Upper lobe of left lung (tissue), 6 donors: ENCODE data around the gene PP2D1. TPM values are rescaled to one million over a fixed set of nuclear protein-coding genes. Genes with fewer than 3 reads are reported as not detected.

ENCODE experiments used
- ATAC-seq, 2 donors: fragments of 200-7000 bp; cut with Tn5 transposase; one replicate each; pipeline ENCODE4 v1.9.1; 2022; ENCODE audit warnings: mild to moderate bottlenecking in 2 of 2, moderate library complexity in 2 of 2; ENCODE audit not compliant: low FRiP score in 2 of 2
- DNase-seq, 2 donors: peaks; one replicate each; pipeline ENCODE4 v3.0.0-alpha.2; 2019 to 2020
- H3K27ac ChIP-seq, 4 donors: fragments of 200-600 bp; sonication (generic); one replicate each; pipeline ENCODE4 v1.5.1; 2016 to 2019
- H3K27me3 ChIP-seq, 4 donors: fragments of 200-600 bp; sonication (generic); one replicate each; pipeline ENCODE4 v1.5.1; 2017 to 2019
- H3K36me3 ChIP-seq, 4 donors: fragments of 200-600 bp; sonication (generic); one replicate each; pipeline ENCODE4 v1.5.1; 2016 to 2019
- H3K4me1 ChIP-seq, 4 donors: fragments of 200-600 bp; sonication (generic); one replicate each; pipeline ENCODE4 v1.5.1; 2018 to 2019
- H3K4me3 ChIP-seq, 4 donors: fragments of 200-600 bp; sonication (generic); one replicate each; pipeline ENCODE4 v1.5.1; 2017 to 2019; ENCODE audit warnings: mild to moderate bottlenecking in 2 of 4, moderate library complexity in 1 of 4
- H3K9me3 ChIP-seq, 4 donors: fragments of 200-600 bp; sonication (generic); one replicate each; pipeline ENCODE4 v1.5.1; 2018 to 2019
- CTCF ChIP-seq, 6 experiments: fragments of 450-650 bp in 4 of 6; fragments of 200-600 bp in 2 of 6; sonication (generic) in 2 of 6; IDR thresholded peaks; one replicate each; pipeline ENCODE4 v1.5.1; 2016 to 2019; ENCODE audit warnings: antibody characterized with exemption in 6 of 6
- EP300 ChIP-seq, 4 donors: sonication (generic); formaldehyde crosslinking; IDR thresholded peaks; one replicate each; pipeline ENCODE4 v1.5.1; 2017; ENCODE audit warnings: antibody characterized with exemption in 4 of 4, control low read depth in 2 of 4
- POLR2A ChIP-seq, 4 donors: fragments of 450-650 bp; IDR thresholded peaks; one replicate each; pipeline ENCODE4 v1.5.1; 2016 to 2017; ENCODE audit warnings: antibody characterized with exemption in 4 of 4, mild to moderate bottlenecking in 2 of 4
- POLR2AphosphoS5 ChIP-seq, 2 donors: sonication (generic); formaldehyde crosslinking; IDR thresholded peaks; one replicate each; pipeline ENCODE4 v1.5.1; 2017; ENCODE audit warnings: antibody characterized with exemption in 2 of 2
- WGBS, 2 donors: methylation state at CpG; one replicate each; pipeline ENCODE4 v1.1.5; 2017 to 2018; 5-methylcytosine and 5-hydroxymethylcytosine counted together
- total RNA-seq, 6 donors: library from RNA; depleted of rRNA in 4 of 6; stranded (reverse); fragments of >200 nt in 4 of 6; gene quantifications; one replicate each; pipeline versions ENCODE4 v1.1.0 to v1.2.1, GENCODE V29; 2016 to 2021
- donor health status: DM: no; HTN: no; CAD: no; lungs with moderate emphysema.
- donor health status: DM: no; HTN: yes; CAD: no; lungs with severe emphysema.

The PP2D1 gene
- total RNA-seq, 6 donors from 2014 or later: not detected

GRCh38 chr3:20056725-20057611, 44.9 kb upstream of the PP2D1 start:
- H3K27me3 ChIP-seq: no peaks in the 10 kb centered on the region
- 25 to 52% methylated on average over 5 of the region's 5 CpGs for WGBS, 2 donors
- peak overlapping the region; percentile 13 to 83 (median 72) for H3K27ac ChIP-seq
- TF ChIP-seq POLR2AphosphoS5 (IDR thresholded peaks at IDR 0.05): no peak
- TF ChIP-seq CTCF (IDR thresholded peaks at IDR 0.05): no peak
- no peak for TF ChIP-seq POLR2A (IDR thresholded peaks at IDR 0.05)
- no peaks in the 10 kb centered on the region for H3K36me3 ChIP-seq
- ATAC-seq: peak; percentile 35 to 44
- DNase-seq: no peak
- H3K9me3 ChIP-seq: no peaks in the 10 kb centered on the region
- no peak overlapping the region for H3K4me3 ChIP-seq
- H3K4me1 ChIP-seq: peaks cover 51 to 60% (median 59%) of the 10 kb centered on the region in 4 donors

GRCh38 chr3:20055842-20056241, 43.8 kb upstream of the PP2D1 start:
- no peak for TF ChIP-seq POLR2A (IDR thresholded peaks at IDR 0.05)
- no peak for TF ChIP-seq CTCF (IDR thresholded peaks at IDR 0.05)
- no peak for TF ChIP-seq EP300 (IDR thresholded peaks at IDR 0.05)
- TF ChIP-seq POLR2AphosphoS5 (IDR thresholded peaks at IDR 0.05): no peak
- no peaks in the 10 kb centered on the region for H3K27me3 ChIP-seq
- ATAC-seq (no peak), DNase-seq (no peak)
- no peaks in the 10 kb centered on the region for H3K9me3 ChIP-seq
- peaks cover 45 to 58% (median 52%) of the 10 kb centered on the region in 4 donors for H3K4me1 ChIP-seq
- H3K27ac ChIP-seq: peak overlapping the region; percentile 13 to 83 (median 60)
- H3K36me3 ChIP-seq: no peaks in the 10 kb centered on the region
- no peak overlapping the region for H3K4me3 ChIP-seq
- 49 to 71% methylated on average over 3 of the region's 3 CpGs for WGBS, 2 donors

GRCh38 chr3:20055020-20055775, 43.1 kb upstream of the PP2D1 start:
- Histone ChIP-seq H3K4me1 (peaks cover 41 to 51% (median 46%) of the 10 kb centered on the region in 4 donors), H3K27me3 (no peaks in the 10 kb centered on the region), H3K9me3 (no peaks in the 10 kb centered on the region), H3K36me3 (no peaks in the 10 kb centered on the region), H3K4me3 (no peak overlapping the region), H3K27ac (peak overlapping the region; percentile 55 to 83 (median 68))
- DNase-seq: no peak
- WGBS, 2 donors: 42 to 45% methylated on average over 10 of the region's 10 CpGs
- ATAC-seq: no peak
- TF ChIP-seq POLR2A (IDR thresholded peaks at IDR 0.05) (no peak), EP300 (IDR thresholded peaks at IDR 0.05) (no peak), CTCF (IDR thresholded peaks at IDR 0.05) (no peak), POLR2AphosphoS5 (IDR thresholded peaks at IDR 0.05) (no peak)

GRCh38 chr3:20054549-20054987, 42.5 kb upstream of the PP2D1 start:
- peak overlapping the region; percentile 55 to 83 (median 68) for H3K27ac ChIP-seq
- H3K27me3 ChIP-seq: no peaks in the 10 kb centered on the region
- no peaks in the 10 kb centered on the region for H3K9me3 ChIP-seq
- peak; percentile 74 to 93 for TF ChIP-seq POLR2AphosphoS5 (IDR thresholded peaks at IDR 0.05)
- no peak for TF ChIP-seq CTCF (IDR thresholded peaks at IDR 0.05)
- TF ChIP-seq EP300 (IDR thresholded peaks at IDR 0.05): peak in 1 of 4 donors; percentile 67
- TF ChIP-seq POLR2A (IDR thresholded peaks at IDR 0.05): no peak
- ATAC-seq: peak; percentile 69
- peaks cover 41 to 51% (median 46%) of the 10 kb centered on the region in 4 donors for H3K4me1 ChIP-seq
- DNase-seq: peak in 1 of 2 donors; percentile 86
- no peaks in the 10 kb centered on the region for H3K36me3 ChIP-seq
- H3K4me3 ChIP-seq: no peak overlapping the region
- WGBS, 2 donors: 32 to 46% methylated on average over 4 of the region's 4 CpGs
